ENCODE measurements around the gene CDC45.

Gene CDC45

GRCh38 chr22:19499880-19500242 is 20.1 kb downstream of the CDC45 start:
- Histone ChIP-seq H3K36me3 (peaks cover 54% of the 10 kb centered on the region), H3K27me3 (no peaks in the 10 kb centered on the region), H3K4me1 (ENCODE audit: control insufficient read depth in 1 of 2, insufficient read depth in 1 of 2, low read depth in 1 of 2, low read length in 1 of 2) (no peaks in the 10 kb centered on the region), H3K4me3 (ENCODE audit: low read depth in 1 of 2, low read length in 1 of 2) (no peak overlapping the region), H3K27ac (no peak overlapping the region), H3K9me3 (no peaks in the 10 kb centered on the region)
- no peak for TF ChIP-seq CTCF (IDR thresholded peaks at IDR 0.05)

- Histone ChIP-seq H3K36me3 (peaks cover 60% of the 10 kb centered on the region), H3K9me3 (no peaks in the 10 kb centered on the region), H3K27me3 (no peaks in the 10 kb centered on the region), H3K4me3 (ENCODE audit: low read depth in 1 of 2, low read length in 1 of 2) (no peak overlapping the region), H3K27ac (no peak overlapping the region), H3K4me1 (ENCODE audit: control insufficient read depth in 1 of 2, insufficient read depth in 1 of 2, low read depth in 1 of 2, low read length in 1 of 2) (no peaks in the 10 kb centered on the region)
- TF ChIP-seq CTCF (IDR thresholded peaks at IDR 0.05), result no peak
Observed at GRCh38 chr22:19501897-19502447, 22.3 kb downstream of the CDC45 start.

- no peak for TF ChIP-seq CTCF (IDR thresholded peaks at IDR 0.05)
Observed at GRCh38 chr22:19503367-19503766, 23.6 kb downstream of the CDC45 start.

GRCh38 chr22:19503869-19504268 is 24.1 kb downstream of the CDC45 start:
- Histone ChIP-seq H3K4me1 (ENCODE audit: control insufficient read depth in 1 of 2, insufficient read depth in 1 of 2, low read depth in 1 of 2, low read length in 1 of 2) (no peaks in the 10 kb centered on the region), H3K27ac (no peak overlapping the region), H3K9me3 (no peaks in the 10 kb centered on the region), H3K4me3 (ENCODE audit: low read depth in 1 of 2, low read length in 1 of 2) (no peak overlapping the region), H3K36me3 (peaks cover 58% of the 10 kb centered on the region), H3K27me3 (no peaks in the 10 kb centered on the region)
- no peak for TF ChIP-seq CTCF (IDR thresholded peaks at IDR 0.05)

More at GRCh38 chr22:19503367-19503766, 23.6 kb downstream of the CDC45 start:
- H3K4me3 ChIP-seq (ENCODE audit: low read depth in 1 of 2, low read length in 1 of 2), result no peak overlapping the region
- peaks cover 60% of the 10 kb centered on the region for H3K36me3 ChIP-seq
- H3K4me1 ChIP-seq (ENCODE audit: control insufficient read depth in 1 of 2, insufficient read depth in 1 of 2, low read depth in 1 of 2, low read length in 1 of 2), result no peaks in the 10 kb centered on the region
- no peaks in the 10 kb centered on the region for H3K27me3 ChIP-seq
- H3K27ac ChIP-seq, result no peak overlapping the region
- H3K9me3 ChIP-seq, result no peaks in the 10 kb centered on the region

GRCh38 chr22:19504900-19505734 is 25.4 kb downstream of the CDC45 start:
- Histone ChIP-seq H3K27ac (no peak overlapping the region), H3K27me3 (no peaks in the 10 kb centered on the region), H3K4me1 (ENCODE audit: control insufficient read depth in 1 of 2, insufficient read depth in 1 of 2, low read depth in 1 of 2, low read length in 1 of 2) (no peaks in the 10 kb centered on the region), H3K4me3 (ENCODE audit: low read depth in 1 of 2, low read length in 1 of 2) (no peak overlapping the region), H3K9me3 (no peaks in the 10 kb centered on the region), H3K36me3 (peaks cover 51% of the 10 kb centered on the region)
- no peak for TF ChIP-seq CTCF (IDR thresholded peaks at IDR 0.05)

Measured in neutrophil (primary cell).